DMS153 treated with DMSO at 0.1 percent for 48 hours (cell line): ENCODE data around the gene CLDND1.

Experiments
- DNase-seq: peaks from one replicate; lab custom pipeline; 2025; ENCODE audit not compliant: unreplicated experiment; lab: John Stamatoyannopoulos, UW

Gene CLDND1

GRCh38 chr3:98519351-98519750 is 3.4 kb downstream of the CLDND1 start:
- no peak for DNase-seq

- DNase-seq = no peak
These were observed 3.9 kb downstream of the CLDND1 start for GRCh38 chr3:98518816-98519215.

- DNase-seq = no peak
These were observed 7.8 kb downstream of the CLDND1 start for GRCh38 chr3:98514948-98515347.

GRCh38 chr3:98513736-98514135 is 9.0 kb downstream of the CLDND1 start:
- DNase-seq = no peak

GRCh38 chr3:98513091-98513511 is 9.6 kb downstream of the CLDND1 start:
- no peak for DNase-seq

GRCh38 chr3:98512576-98512975 is 10.1 kb downstream of the CLDND1 start:
- DNase-seq = no peak

GRCh38 chr3:98508582-98508981 is 14.1 kb downstream of the CLDND1 start:
- no peak for DNase-seq

GRCh38 chr3:98504539-98504938 is 18.2 kb downstream of the CLDND1 start:
- DNase-seq = no peak

- DNase-seq = no peak
These were observed 20.7 kb downstream of the CLDND1 start for GRCh38 chr3:98501863-98502576.

- no peak for DNase-seq
These were observed 21.4 kb downstream of the CLDND1 start for GRCh38 chr3:98501270-98501669.

- no peak for DNase-seq
These were observed 22.7 kb downstream of the CLDND1 start for GRCh38 chr3:98500019-98500418.

- no peak for DNase-seq
These were observed 25.3 kb downstream of the CLDND1 start, which contains the start of gene OR5K2 for GRCh38 chr3:98497381-98497780. OR5K2 (plus strand) TSS chr3:98497681; CDS start chr3:98497681, 0 bp downstream.

GRCh38 chr3:98483626-98484025 is 39.1 kb downstream of the CLDND1 start:
- no peak for DNase-seq

GRCh38 chr3:98482717-98483482 is 39.8 kb downstream of the CLDND1 start:
- no peak for DNase-seq
